SJCRH30 (cell line): ENCODE measurements around the gene CIB2. TPM values are rescaled to one million over a fixed set of nuclear protein-coding genes. Genes with fewer than 3 reads are reported as not detected.

Experiments
- DNase-seq, 2 experiments: peaks; one replicate each; pipeline ENCODE4 v3.0.0-alpha.2; 2015 to 2020
- H3K27ac ChIP-seq: fragments of 250-450 bp; sonication (Bioruptor Pico); 2 replicates; pipeline ENCODE4 v1.5.1; 2020; ENCODE audit warnings: mild to moderate bottlenecking, moderate library complexity
- H3K27me3 ChIP-seq: fragments of 250-450 bp; sonication (Bioruptor Pico); 2 replicates; pipeline ENCODE4 v1.5.1; 2020; ENCODE audit warnings: mild to moderate bottlenecking, moderate library complexity
- H3K36me3 ChIP-seq: fragments of 250-450 bp; sonication (Bioruptor Pico); 2 replicates; pipeline ENCODE4 v1.5.1; 2020; ENCODE audit warnings: mild to moderate bottlenecking, moderate library complexity
- H3K4me1 ChIP-seq: fragments of 250-450 bp; sonication (Bioruptor Pico); 2 replicates; pipeline ENCODE4 v1.5.1; 2020; ENCODE audit warnings: mild to moderate bottlenecking, moderate library complexity
- H3K4me3 ChIP-seq: fragments of 250-450 bp; sonication (Bioruptor Pico); 2 replicates; pipeline ENCODE4 v1.5.1; 2020; ENCODE audit warnings: mild to moderate bottlenecking, moderate library complexity
- H3K9me3 ChIP-seq: fragments of 250-450 bp; sonication (Bioruptor Pico); replicated peaks from 2 replicates; pipeline ENCODE4 v1.5.1; 2020; ENCODE audit warnings: mild to moderate bottlenecking, moderate library complexity
- total RNA-seq: library from RNA; depleted of rRNA; stranded (reverse); fragments of >200 nt; shearing (Covaris generic); gene quantifications from 2 replicates; pipeline ENCODE4 v1.2.3, GENCODE V29; 2014; rRNA removed

The CIB2 gene
- total RNA-seq, 1 experiment from 2014 or later = 0.59 TPM

DNA sequence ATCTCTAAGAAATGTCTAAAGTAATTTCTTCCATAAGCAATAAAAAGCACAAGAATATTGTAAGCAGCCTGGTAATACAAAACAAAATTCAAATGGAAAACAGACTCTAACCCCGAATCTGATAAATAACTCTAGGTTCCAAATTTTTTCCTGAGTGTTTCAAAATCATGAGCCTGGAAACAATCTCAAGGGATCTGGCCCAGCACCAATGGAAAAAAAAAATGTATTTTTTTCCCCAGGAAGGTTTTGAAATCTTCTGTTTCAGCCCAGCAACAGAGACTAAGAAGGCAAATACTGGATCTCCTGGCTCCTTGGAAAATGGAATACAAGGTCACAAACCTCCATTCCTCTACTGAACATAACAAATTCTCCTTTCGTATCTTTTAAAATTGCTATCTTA is 66.7 kb downstream of the CIB2 start:
- H3K27me3 ChIP-seq = no peaks in the 10 kb centered on the region
- H3K4me1 ChIP-seq = peaks cover 69% of the 10 kb centered on the region
- no peak for DNase-seq
- H3K4me3 ChIP-seq = no peak overlapping the region
- no peaks in the 10 kb centered on the region for H3K9me3 ChIP-seq
- H3K27ac ChIP-seq = peak overlapping the region; percentile 21
- H3K36me3 ChIP-seq = no peaks in the 10 kb centered on the region

DNA sequence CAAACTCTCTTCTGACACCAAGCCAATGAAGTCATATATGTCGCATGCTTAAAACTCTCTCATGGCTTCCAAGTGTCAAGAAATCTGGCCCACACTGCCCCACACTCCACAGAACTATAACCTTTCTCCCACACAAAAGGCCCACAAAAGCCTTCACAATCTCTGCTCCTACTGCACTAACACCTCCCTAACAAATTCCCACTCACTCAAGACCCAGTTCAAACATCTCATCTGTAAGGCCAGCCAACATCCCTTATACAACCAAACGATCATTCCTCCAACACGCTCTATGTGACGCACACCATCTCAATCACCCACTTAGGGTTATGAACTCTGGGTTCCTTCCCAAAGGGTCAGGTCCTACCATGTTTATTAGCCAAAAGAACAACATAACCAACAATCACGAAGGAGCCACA is 67.3 kb downstream of the CIB2 start:
- H3K27me3 ChIP-seq = no peaks in the 10 kb centered on the region
- no peaks in the 10 kb centered on the region; the same call in 1 of the 2 replicates for H3K36me3 ChIP-seq
- peaks cover 69% of the 10 kb centered on the region for H3K4me1 ChIP-seq
- no peaks in the 10 kb centered on the region for H3K9me3 ChIP-seq
- no peak for DNase-seq
- H3K27ac ChIP-seq = no peak overlapping the region
- H3K4me3 ChIP-seq = no peak overlapping the region

DNA sequence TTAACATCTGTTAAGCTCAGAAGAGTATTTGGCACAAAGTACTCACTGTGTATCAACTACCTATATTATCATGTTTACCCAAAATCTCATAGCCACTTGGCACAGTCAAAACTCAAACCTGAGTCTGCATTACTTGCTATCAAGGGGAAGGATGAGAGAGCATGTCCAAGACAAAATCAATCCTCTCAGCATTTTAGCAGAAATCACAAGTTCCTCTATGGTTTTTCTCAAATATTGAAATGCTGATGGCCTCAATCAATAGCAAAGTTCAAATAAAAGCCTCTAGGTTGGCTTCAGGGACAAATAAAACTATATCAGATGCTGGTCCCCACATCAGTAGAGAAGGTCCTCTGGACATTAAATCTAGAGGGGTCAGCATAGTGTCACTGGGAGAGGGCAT is 68.0 kb downstream of the CIB2 start:
- Histone ChIP-seq H3K36me3 (no peaks in the 10 kb centered on the region; the same call in 1 of the 2 replicates), H3K27ac (no peak overlapping the region), H3K4me1 (peaks cover 67% of the 10 kb centered on the region), H3K9me3 (no peaks in the 10 kb centered on the region), H3K4me3 (no peak overlapping the region), H3K27me3 (no peaks in the 10 kb centered on the region)
- DNase-seq = no peak

DNA sequence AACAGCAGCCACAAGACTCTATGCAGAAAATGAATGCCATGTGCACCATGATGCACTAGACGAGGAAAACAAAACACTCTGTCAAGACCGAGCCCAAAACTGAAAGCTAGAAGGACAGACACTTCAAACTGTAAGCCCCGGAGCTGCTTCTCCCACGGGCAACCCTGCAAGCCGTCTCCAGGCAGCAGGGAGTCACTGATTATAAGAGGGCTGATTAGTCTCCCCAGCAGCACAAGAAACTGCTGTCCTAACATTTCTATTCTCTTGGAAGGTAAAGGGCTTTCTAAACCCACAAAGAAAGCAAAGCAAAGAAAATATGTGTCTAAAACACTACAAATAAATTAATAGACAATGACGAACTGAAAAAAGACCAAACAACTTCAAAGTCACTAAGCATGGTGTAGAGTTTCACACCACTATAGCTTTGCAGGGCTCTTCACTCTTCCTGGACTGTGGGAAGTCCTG is 69.2 kb downstream of the CIB2 start:
- H3K27ac ChIP-seq = no peak overlapping the region
- no peak overlapping the region for H3K4me3 ChIP-seq
- H3K36me3 ChIP-seq = no peaks in the 10 kb centered on the region; the same call in 1 of the 2 replicates
- peak; percentile 38 to 61 for DNase-seq
- no peaks in the 10 kb centered on the region for H3K27me3 ChIP-seq
- peaks cover 64% of the 10 kb centered on the region for H3K4me1 ChIP-seq
- no peaks in the 10 kb centered on the region for H3K9me3 ChIP-seq

DNA sequence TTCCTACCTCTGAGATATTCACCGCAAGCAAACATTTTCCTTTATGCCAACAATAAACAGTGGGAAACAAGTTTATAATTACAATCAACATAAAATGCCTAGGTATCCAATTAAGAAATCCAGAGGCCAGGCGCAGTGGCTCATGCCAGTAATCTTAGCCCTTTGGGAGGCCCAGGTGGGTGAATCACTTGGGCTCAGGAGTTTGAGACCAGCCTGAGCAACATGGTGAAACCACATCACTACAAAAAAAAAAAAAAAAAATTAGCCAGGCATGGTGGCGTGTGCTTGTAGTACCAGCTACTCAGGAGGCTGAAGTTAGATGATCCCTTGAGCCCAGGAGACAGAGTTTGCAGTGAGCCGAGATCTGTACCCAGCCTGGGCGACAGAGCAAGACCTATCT is 71.0 kb downstream of the CIB2 start:
- no peak overlapping the region for H3K4me3 ChIP-seq
- H3K4me1 ChIP-seq = peaks cover 53% of the 10 kb centered on the region
- peak overlapping the region; percentile 28; the same call in 1 of the 2 replicates for H3K27ac ChIP-seq
- no peak for DNase-seq
- no peaks in the 10 kb centered on the region for H3K9me3 ChIP-seq
- H3K36me3 ChIP-seq = no peaks in the 10 kb centered on the region; the same call in 1 of the 2 replicates
- H3K27me3 ChIP-seq = no peaks in the 10 kb centered on the region

DNA sequence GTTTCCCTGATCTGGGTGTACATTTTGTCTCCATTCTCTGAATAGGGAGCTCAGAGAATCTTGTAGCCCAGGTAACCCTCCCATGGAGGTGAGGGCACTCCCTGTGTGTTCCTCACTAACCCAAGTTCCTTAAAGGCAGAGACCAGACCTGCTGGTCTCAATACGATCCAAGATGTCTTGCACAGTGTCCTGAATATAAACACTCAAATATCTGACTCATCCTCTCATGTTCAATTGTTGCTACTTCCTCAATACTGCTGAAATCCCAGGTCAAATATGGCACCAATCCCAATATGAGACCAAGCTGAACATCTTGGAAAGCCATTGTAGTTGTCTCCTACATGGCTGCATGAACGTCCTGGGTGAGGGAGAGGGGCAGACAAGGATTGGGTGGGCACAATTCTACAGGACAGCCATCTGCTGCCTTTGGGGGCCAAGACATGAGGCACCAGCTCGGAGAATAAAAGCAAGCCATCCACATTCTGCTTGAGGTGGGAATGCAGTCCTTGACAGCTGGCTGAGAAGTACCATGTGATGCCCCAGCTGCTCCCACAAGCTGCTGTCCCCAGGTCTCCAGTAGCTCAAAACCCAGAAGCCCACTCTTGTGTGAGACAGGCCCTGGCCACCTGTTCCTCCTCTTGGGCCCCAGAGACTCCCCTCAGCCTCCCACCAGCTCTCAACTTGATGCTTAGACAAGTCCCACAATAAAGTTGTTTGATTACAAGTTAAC is 72.0 kb downstream of the CIB2 start:
- Histone ChIP-seq H3K4me3 (no peak overlapping the region), H3K9me3 (no peaks in the 10 kb centered on the region), H3K36me3 (peaks cover 4% of the 10 kb centered on the region), H3K4me1 (peaks cover 43% of the 10 kb centered on the region), H3K27me3 (no peaks in the 10 kb centered on the region), H3K27ac (peak overlapping the region; percentile 28)
- DNase-seq = peak; percentile 83 to 91

DNA sequence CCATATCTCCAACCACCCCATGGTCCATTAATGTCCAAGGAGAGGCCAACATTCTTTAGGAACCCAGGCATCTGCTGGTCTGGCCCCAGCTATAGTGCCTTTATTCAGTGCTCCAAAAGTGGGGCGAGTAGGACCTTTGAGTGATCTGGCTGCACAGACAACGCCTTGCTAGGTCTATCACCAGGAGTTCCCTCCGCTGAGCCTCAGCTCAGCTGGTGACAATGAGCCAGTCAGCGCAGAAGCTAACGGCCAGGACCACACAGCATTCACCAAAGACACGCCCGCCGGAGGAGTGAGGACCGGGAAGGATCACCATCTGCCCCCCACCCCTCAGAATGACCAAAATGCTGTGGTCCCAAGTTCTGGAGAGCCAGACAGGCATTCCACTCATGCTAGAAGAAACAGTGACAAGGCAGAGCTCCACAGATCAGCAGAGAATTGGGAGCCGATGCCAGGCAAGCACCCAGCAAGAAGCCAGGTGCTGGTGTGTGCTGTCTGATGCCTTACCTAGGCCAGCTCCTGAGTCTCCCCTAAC is 72.8 kb downstream of the CIB2 start:
- no peaks in the 10 kb centered on the region for H3K9me3 ChIP-seq
- no peak overlapping the region for H3K27ac ChIP-seq
- DNase-seq = no peak
- no peaks in the 10 kb centered on the region for H3K27me3 ChIP-seq
- peaks cover 12% of the 10 kb centered on the region for H3K36me3 ChIP-seq
- peaks cover 39% of the 10 kb centered on the region for H3K4me1 ChIP-seq
- no peak overlapping the region for H3K4me3 ChIP-seq

DNA sequence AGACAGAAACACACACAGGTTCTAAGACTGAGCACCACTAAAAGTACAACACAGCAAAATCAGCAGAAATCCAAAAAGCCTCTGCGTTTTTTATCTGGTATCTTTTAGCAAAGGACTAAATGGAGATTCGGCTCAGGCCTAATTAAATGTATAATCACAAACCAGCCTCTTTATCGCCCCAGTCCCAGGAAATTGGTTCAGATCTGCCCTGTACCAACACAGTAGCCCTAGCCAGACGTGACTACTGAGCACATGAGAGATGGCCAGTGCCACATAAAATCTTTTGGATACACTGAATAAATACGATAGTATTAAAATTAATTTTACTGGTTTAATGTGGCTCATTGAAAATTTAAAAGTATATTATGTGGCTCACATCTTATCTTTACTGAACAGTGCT is 73.4 kb downstream of the CIB2 start:
- Histone ChIP-seq H3K9me3 (no peaks in the 10 kb centered on the region), H3K4me1 (peaks cover 39% of the 10 kb centered on the region), H3K4me3 (no peak overlapping the region), H3K36me3 (peaks cover 19% of the 10 kb centered on the region), H3K27ac (no peak overlapping the region), H3K27me3 (no peaks in the 10 kb centered on the region)
- no peak for DNase-seq

DNA sequence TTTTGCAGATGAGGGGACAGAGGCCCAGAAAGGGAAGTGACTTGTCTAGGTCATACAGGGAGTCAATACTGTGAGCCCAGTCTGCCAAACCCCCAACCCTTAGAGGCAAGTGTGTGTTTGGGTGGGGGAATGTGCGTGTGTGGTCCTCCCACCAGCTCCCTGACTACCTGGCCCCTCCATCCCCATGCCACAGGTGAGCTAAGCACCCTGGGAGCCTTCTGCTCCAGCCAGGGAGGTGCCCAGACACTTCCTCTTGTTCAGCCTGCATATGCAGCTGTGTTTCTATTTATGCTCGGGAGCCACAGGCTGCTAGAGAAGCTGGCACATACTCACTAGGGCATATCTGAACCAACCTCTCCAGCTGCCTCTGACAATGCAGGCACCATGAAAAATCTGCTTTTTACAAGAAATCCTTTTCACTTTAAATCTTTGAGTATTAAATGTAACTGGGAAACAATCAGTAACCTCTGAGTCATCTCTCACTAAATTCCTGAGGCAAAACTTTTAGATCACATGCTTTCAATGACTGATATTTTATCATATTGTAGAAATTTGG is 74.5 kb downstream of the CIB2 start:
- peaks cover 38% of the 10 kb centered on the region for H3K4me1 ChIP-seq

DNA sequence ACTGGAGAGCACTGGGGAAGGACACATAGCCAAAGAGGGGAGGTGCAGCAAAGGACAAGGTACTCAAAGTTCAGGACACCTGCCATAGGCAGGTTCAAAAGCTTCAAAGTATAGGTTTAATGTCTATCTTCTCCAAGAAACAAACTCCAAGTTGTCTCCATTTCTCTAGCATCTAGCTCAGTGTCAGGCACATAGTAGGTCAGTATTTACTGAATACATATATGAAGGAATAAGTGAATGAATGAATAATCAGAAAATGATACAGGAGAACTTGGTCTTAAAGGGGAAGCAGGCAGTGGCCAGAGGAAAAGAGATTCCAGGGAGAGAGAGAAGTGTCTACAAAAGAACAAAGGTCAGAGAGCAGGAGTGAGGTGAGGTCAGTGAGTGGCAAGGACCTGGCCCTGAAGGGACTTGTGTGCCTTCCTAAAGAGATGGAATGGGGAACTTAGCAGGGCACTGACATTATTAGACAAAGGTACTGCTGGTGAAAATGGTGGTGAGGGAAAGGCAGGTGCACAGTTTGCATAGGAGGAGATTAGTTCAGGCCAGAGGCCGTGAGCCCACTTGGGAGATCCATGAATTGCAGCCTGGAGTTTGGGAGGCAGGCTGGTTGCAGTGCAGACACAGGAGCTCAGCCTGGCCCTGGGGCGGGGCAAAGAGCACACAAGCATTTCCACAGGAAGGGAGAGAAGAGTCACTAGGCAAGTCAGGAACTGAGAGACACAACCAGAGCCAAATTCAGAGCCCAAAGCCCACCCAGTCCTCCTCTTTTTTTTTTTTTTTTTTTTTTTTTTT is 75.1 kb downstream of the CIB2 start:
- Histone ChIP-seq H3K4me1 (peaks cover 37% of the 10 kb centered on the region), H3K36me3 (peaks cover 32% of the 10 kb centered on the region), H3K9me3 (no peaks in the 10 kb centered on the region), H3K27me3 (no peaks in the 10 kb centered on the region), H3K27ac (no peak overlapping the region; the same call in 1 of the 2 replicates), H3K4me3 (no peak overlapping the region)
- DNase-seq = no peak

More for the DNA sequence above, 74.5 kb downstream of the CIB2 start:
- Histone ChIP-seq H3K4me3 (no peak overlapping the region), H3K27ac (peak overlapping the region; percentile 7; the same call in 1 of the 2 replicates), H3K9me3 (no peaks in the 10 kb centered on the region), H3K36me3 (peaks cover 26% of the 10 kb centered on the region), H3K27me3 (no peaks in the 10 kb centered on the region)
- peak in 1 of 2 experiments; percentile 40 for DNase-seq

DNA sequence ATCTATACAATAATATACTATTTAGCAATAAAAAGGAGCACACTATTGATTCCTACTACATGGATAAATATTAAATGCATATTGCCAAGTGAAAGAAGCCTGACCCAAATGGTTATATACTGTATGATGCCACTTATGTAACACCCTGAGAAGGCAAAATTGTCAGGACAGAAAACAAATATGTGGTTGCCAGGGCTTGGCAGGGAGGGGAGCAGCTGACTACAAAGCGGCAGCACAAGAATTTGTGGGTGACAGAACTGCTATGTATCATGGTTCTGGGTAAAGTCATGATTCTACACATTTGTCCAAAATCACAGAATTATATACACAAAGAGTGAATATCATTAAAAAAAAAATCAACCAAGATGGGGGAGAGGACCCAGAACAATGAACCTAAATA is 76.3 kb downstream of the CIB2 start:
- no peak overlapping the region for H3K4me3 ChIP-seq
- no peak for DNase-seq
- H3K4me1 ChIP-seq = peaks cover 39% of the 10 kb centered on the region
- H3K27ac ChIP-seq = no peak overlapping the region
- H3K9me3 ChIP-seq = no peaks in the 10 kb centered on the region
- H3K27me3 ChIP-seq = no peaks in the 10 kb centered on the region
- peaks cover 37% of the 10 kb centered on the region for H3K36me3 ChIP-seq

Other genes starting within 250 kb of the CIB2 start
- 50.7 and 58.2 TPM in 2 replicates for gene TBC1D2B, start 53.7 kb downstream of the CIB2 start, total RNA-seq
- gene SH2D7, start 38.9 kb downstream of the CIB2 start, total RNA-seq = 0.08 and 0.36 TPM in 2 replicates
- gene IDH3A, start 17.9 kb upstream of the CIB2 start, total RNA-seq = 66.1 and 68.4 TPM in 2 replicates
- gene ACSBG1, start 103.1 kb upstream of the CIB2 start, total RNA-seq = 0.08 and 0.63 TPM in 2 replicates
- gene DNAJA4, start 133.1 kb upstream of the CIB2 start, total RNA-seq = 0.15 TPM in 1 of 2 replicates, not detected in the other
- 60.5 and 69.8 TPM in 2 replicates for gene SKIC8, start 168.2 kb upstream of the CIB2 start, total RNA-seq
- not detected in 2 replicates for gene CRABP1, start 208.9 kb upstream of the CIB2 start, total RNA-seq